Endometrium (tissue), 2 donors: ENCODE measurements around the gene UGGT1.

Source experiments
- FAIRE-seq: peaks from 2 replicates; lab custom pipeline; 2012; peaks lifted over from hg19 to GRCh38; lab: Jason Lieb, UNC
- donor health status: control.
- donor health status: control.

UGGT1 gene

GRCh38 chr2:128219891-128220290 lies 128.9 kb downstream of the UGGT1 start:
- no peak for FAIRE-seq

- no peak for FAIRE-seq
These were observed 136.9 kb downstream of the UGGT1 start for GRCh38 chr2:128227862-128228261.

GRCh38 chr2:128228894-128229293 lies 137.9 kb downstream of the UGGT1 start:
- no peak for FAIRE-seq

- no peak for FAIRE-seq
These were observed 142.2 kb downstream of the UGGT1 start for GRCh38 chr2:128232965-128233789.

GRCh38 chr2:128233790-128234395 lies 142.9 kb downstream of the UGGT1 start:
- no peak for FAIRE-seq

GRCh38 chr2:128234613-128235012 lies 143.6 kb downstream of the UGGT1 start:
- no peak for FAIRE-seq

- no peak for FAIRE-seq
These were observed 144.6 kb downstream of the UGGT1 start for GRCh38 chr2:128235581-128235980.

- no peak for FAIRE-seq
These were observed 145.6 kb downstream of the UGGT1 start for GRCh38 chr2:128236491-128237035.

GRCh38 chr2:128237081-128237534 lies 146.1 kb downstream of the UGGT1 start:
- no peak for FAIRE-seq

- no peak for FAIRE-seq
These were observed 147.1 kb downstream of the UGGT1 start for GRCh38 chr2:128237911-128238697.

GRCh38 chr2:128241896-128242295 lies 150.9 kb downstream of the UGGT1 start:
- FAIRE-seq: no peak
